HG03460 (cell line): Measurements from ENCODE around the gene TSPAN9.

Experiments
- ATAC-seq: cut with Tn5 transposase; IDR thresholded peaks from one replicate; pipeline ENCODE4 v1.9.1; 2021; ENCODE audit not compliant: unreplicated experiment

The TSPAN9 gene

GRCh38 chr12:3098436-3098835, 21.3 kb downstream of the TSPAN9 start:
- no peak for ATAC-seq

GRCh38 chr12:3099146-3099545, 22.0 kb downstream of the TSPAN9 start:
- ATAC-seq: no peak

DNA sequence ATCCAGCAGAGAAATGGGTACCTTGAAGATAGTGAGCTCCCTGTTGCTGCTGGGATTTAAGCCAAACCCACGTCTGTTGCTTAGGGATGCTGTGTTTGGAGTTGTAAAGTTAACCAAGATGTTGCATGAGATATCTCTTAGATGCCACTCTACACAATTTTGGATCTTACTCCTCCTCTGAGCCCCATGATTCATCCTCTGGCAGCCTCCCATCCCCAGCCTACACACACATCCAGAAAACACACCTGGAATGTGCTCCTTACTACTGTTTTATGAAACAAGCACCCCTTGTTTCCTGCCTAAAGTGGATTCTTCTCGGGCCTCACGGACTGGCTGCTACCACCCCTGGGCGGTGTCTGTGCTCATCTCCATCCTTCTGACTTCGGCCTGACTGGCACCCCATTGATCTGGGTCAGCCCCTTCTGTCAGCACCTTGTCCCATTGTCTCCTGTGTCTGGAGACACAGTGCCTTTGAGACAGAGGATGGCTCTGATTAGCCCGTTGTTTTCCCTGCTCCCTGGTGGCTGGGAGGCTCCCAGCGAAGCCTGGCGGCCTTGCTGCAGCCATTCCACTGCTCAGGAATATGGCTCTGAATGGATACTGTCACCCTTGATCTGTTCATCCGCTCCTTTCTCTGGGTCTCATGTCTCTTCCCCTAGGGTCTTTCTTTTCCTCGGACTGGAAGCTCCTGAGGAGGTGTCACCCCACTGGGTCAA, 24.3 kb downstream of the TSPAN9 start:
- ATAC-seq: no peak

GRCh38 chr12:3102771-3103410, 25.7 kb downstream of the TSPAN9 start:
- ATAC-seq: no peak

GRCh38 chr12:3103806-3104205, 26.6 kb downstream of the TSPAN9 start:
- ATAC-seq: no peak

DNA sequence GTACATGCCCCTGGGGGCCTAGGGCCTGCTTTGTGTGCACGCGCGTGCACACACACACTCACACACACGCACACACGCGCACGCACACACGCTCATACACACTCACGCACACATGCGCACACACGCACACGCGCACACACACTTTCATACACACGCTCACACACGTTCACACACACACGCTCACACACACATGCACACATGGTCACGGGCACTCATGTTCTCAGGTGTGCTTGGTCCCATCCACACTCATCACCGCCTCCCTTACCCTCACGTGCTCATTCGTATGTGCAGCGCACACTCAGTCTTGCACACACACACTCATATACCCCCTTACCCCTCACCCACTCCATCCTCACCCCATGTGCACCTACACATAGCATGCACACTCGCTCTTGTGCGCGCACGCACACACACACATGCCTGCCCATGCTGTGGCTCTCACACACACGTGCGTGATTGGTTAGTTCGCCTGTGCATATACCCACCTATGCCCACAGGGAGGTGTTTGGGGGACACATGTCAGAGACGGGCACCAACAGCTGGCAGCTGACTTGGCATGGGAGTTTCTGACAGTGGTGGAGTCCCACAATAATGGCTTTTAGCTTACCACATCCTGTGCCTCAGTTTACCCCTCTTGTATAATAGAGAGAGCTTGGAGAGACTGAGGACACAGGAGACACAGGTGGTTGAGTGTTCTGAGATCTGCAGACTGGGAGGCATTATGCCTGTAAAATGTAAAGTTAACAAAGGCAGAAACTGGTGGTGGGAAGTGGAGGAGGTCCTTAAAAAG, 28.7 kb downstream of the TSPAN9 start:
- ATAC-seq: no peak

GRCh38 chr12:3106579-3106978, 29.4 kb downstream of the TSPAN9 start:
- no peak for ATAC-seq

GRCh38 chr12:3107071-3107583, 29.9 kb downstream of the TSPAN9 start:
- ATAC-seq: no peak

GRCh38 chr12:3107954-3108353, 30.8 kb downstream of the TSPAN9 start:
- no peak for ATAC-seq

DNA sequence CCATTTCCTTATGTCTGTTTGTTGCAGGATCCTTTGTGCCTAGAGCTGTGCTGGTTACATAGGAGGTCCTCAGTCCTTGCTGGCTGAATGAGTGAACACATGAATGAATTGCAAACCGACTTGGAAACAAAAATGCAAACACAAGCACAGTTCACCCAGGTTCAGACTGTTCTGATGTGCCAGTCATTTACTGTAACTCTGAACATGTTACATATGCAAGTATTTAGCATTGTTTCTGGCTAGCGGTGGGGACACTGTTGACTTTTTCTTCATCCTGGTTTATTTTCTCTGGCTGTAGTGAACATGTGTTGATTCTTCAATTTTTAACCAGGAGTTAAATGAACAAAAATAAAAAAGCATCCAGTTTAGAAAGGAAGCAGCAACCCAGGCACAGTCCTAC, 33.4 kb downstream of the TSPAN9 start:
- no peak for ATAC-seq

GRCh38 chr12:3113671-3114325, 36.6 kb downstream of the TSPAN9 start:
- no peak for ATAC-seq

DNA sequence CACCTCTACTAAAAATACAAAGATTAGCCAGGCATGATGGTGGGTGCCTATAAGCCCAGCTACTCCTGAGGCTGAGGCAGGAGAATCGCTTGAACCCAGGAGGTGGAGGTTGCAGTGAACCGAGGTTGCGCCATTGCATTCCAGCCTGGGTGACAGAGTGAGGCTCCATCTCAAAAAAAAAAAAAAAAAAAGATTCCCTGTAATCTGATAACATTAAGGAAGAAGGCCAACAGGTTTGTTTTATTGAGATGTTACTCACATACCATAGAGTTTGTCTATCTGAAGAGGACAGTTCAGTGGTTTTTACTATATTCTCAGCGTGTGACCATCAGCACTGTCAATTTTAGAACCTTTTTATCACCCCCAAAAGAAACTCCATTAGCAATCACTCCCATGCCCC, 37.5 kb downstream of the TSPAN9 start:
- no peak for ATAC-seq

DNA sequence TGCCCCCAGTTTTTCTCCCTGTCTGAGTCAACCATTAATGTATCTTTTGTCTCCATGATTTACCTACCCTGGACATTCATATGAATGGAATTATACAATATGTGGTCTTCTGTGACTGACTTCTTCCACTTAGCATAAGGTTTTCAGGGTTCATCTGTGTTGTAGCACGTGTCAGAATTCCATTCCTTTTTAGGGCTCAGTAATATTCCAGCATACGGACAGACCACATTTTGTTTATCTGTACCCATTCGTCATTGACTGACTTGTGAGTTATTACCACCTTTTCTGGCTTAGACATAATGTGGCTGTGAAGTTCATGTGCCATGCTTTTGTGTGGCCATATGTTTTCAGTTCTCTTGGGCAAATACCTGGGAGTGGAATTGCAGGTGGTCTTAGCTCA, 37.9 kb downstream of the TSPAN9 start:
- ATAC-seq: no peak

DNA sequence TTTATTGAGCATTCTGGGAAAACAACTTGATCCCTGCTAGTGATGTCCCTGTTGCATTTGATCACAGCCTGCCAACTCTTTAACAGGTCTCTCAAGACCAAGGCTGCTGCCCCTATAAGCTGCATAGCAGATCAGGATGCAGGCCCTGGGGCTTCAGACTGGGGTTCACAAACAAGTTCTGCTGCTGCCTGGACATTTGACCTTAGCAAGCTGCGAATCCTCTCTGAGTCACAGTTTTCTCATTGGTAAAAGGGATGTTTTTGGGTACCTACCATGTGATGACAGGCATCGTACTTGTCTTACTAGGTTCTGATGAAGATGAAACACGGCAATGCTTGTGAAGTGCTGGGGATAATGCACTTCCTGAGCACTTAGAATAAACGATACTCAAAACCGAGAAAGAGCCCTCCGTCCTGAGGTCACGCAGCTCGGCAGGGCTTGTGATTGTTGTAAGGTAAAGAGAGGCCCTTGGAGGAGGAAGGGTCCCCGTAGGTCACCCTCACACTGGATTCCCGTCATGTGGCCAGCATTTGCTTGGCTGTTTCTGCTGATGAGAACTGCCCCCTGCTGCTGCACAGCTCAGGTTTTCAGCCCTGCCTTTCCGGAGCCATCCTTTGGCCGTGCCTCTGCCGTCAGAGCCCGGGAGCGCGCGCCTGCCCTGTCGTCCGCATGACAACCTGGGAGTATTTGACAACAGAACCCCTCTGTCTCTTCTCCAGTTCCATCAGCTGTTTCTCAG, 39.1 kb downstream of the TSPAN9 start:
- ATAC-seq: no peak

GRCh38 chr12:3117144-3117581, 40.0 kb downstream of the TSPAN9 start:
- ATAC-seq: no peak

DNA sequence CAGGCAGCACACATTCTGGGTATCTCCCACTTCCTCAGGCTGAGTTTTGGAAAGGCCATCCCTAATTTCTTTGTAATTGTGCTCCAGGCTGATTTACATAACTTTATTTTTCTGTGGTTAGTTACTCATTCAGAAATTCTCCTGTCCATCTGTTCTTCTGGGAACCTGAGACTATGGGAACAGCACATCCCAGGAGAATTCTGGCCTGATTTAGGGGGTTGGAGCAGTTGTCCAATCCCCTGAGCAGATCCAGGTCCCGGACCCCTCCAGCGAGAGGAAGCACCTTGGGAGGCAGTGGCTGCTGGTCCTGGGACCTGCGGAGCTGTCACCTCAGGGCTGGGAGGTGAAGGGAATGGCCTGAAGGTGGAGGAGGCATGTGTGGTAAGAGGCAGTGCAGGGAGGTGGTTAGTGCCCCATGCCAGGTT, 40.4 kb downstream of the TSPAN9 start:
- no peak for ATAC-seq

DNA sequence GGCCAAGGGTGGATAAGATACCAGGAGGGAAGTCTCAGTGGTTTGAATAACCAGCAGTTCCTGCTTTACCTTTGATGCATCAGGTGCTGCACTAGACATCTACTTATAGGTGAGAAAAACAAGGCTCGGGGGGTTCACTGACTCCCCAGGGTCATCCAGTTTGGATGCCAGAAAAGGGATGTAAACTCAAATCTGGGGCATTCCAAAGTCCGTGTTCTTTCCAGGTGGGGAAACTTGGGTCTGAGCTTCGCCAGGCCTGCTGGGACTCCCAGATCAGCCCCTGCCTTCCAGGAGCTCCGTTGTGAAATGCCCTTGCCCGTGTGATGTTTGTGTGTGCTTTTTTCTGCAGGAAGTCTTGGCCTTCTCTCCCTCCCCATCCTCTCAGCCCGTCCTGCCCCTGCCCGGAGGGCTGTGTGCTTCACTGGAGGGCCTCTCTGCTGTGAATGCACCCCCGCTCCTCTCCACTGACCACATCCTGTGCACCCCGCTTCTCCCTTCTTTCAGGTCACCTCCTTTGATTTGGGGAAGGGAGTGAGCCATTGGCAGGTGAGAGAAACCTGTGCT, 42.1 kb downstream of the TSPAN9 start:
- ATAC-seq: no peak

GRCh38 chr12:3119756-3120601, 42.8 kb downstream of the TSPAN9 start:
- ATAC-seq: no peak

GRCh38 chr12:3120701-3121100, 43.5 kb downstream of the TSPAN9 start:
- ATAC-seq: no peak
